NCI-H526 (cell line): ENCODE measurements around the gene PAK2.
"Not testable (repeated sequence)": the region's sequence is repeated elsewhere in the genome, so short reads cannot be mapped to it uniquely, and the experiment has no call there.

Experiments used
- DNase-seq, 2 experiments: peaks; one replicate each; lab custom pipeline; 2025; lab: John Stamatoyannopoulos, UW

The PAK2 gene

DNA sequence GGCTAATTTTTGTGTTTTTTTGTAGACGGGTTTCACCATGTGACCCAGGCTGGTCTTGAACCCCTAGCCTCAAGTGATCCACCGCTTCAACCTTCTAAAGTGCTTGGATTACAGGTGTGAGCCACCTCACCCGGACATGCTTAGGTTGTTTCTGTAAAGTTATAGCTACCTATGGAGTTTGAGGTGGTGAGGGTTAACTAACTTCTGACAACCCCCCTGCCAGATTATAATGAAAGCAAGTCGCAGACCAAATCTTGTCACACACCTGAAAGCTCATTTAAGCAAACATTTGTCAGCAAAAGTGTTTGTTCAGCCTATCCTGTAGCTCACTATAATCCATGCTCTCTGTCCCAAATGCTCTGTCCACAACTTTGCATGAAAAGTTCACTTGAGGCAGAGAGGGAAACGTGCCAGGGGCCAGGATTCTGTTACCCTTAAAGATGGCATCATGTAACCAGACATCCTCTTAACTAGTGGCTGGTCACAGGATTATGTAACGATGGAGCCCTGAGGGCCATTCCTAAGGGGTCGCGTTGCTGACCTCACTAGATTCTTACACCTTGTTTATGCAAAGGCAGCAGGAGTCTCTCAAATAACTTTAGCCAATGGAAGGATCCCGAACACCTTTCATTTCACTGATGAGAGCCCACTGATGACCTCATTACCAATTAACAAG is 103.9 kb downstream of the PAK2 start:
- no peak for DNase-seq

DNA sequence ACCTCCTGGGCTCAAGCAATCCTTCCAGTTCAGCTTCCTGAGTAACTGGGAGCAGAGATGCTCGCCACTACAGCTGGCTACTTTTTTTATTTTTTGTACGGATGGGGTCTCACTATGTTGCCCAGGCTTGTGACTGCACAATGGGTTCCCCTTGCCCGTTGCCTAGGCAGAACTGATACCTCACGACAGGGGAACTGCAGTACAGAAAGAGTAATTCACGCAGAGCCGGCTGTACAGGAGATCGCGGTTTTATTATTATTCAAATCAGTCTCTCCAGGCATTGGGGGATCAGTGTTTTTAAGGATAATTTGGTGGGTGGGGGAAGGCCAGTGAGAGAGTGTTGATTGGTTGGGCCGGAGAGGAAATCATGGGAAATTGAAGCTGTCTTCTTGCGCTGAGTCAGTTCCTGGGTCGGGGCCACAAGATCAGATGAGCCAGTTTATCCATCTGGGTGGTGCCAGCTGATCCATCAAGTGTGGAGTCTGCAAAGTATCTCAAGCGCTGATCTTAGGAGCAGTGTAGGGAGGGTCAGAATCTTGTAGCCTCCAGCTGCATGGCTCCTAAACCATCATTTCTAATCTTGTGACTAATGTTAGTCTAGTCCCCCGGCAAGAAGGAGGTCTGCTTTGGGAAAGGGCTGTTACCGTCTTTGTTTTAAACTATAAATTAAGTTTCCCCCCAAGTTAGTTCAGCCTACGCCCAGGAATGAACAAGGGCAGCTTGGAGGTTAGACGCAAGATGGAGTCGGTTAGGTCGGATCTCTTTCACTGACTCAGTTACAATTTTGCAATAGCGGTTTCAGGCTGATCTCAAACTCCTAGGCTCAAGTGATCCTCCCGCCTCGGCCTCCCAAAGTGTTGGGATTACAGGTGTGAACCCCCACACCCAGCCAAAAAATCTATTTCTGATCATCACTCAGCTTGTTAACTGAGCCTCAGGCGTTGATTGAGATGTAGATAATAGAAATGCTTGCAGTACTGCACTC is 104.9 kb downstream of the PAK2 start:
- DNase-seq, result peak in 1 of 2 experiments; percentile 35

DNA sequence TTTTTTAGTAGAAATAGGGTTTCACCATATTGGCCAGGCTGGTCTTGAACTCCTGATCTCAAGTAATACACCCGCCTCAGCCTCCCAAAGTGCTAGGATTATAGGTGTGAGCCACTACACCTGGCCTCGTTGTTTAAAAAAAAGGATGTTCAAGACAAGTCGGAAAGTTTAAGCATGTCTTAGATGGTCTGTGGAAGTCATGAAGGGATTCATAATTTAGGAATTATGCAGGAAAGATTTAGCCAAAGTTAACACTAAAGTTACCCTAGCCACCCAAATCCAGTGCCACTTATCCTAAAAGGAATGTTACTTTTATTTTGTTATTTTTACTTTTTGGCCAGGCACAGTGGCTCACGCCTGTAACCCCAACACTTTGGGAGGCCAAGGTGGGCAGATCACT is 108.7 kb downstream of the PAK2 start:
- DNase-seq, result not testable (repeated sequence)

DNA sequence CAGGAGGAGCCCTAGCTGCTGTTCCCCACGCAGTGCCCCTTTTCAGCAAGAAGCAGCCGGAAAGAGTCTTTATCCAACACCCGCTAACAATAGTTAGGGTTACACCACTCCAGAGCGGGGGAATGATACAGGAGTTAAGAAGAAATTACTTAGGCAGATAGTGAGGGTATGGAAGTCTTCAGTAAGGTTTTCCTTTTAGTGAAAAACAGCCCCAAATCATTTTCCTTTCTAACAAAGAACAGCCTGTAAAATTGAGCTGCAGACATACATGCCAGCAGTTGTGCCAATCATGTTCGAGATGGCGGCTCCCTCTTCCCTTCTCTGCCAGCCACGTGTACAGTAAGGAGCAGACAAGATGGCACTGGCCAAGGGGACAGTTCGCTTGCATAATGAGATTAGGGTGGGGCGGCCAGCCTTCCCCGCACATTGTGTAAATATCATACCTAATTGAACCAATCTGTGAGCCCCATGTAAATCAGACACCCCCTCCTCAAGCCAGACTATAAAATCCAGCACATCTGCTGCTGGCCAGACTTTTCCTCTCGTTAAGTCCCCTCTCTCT is 109.6 kb downstream of the PAK2 start:
- DNase-seq, result peak in 1 of 2 experiments; percentile 32

DNA sequence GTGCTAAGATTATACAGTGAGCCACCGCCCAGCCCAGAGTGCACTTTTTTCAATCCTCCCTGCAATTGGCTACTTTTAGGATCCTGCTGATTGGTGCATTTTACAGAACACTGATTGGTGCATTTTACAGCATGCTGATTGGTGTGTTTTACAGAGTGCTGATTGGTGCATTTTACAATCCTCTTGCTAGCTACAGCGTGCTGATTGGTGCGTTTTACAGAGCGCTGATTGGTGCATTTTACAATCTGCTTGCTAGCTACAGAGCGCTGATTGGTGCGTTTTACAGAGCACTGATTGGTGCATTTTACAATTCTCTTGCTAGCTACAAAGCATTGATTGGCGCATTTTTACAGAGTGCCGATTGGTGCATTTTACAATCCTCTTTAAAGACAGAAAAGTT is 123.3 kb downstream of the PAK2 start:
- DNase-seq, result not testable (repeated sequence)

DNA sequence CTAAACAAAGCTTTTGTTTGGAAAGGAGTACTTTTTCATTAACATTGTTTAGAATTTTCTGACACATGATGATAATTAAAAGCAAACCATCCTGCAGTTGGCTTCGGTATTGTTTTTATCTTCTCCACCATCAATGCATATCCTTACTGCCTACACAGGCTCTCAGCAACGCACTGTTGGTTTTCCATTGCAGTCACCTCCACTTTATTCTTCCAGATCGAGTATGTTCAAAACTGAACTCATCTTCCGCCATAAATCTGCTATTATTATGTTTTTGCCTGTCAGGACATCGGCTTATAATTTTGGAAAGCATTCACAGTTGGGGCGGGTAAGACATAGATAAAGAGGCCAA is 127.5 kb downstream of the PAK2 start:
- DNase-seq, result peak in 1 of 2 experiments; percentile 44

DNA sequence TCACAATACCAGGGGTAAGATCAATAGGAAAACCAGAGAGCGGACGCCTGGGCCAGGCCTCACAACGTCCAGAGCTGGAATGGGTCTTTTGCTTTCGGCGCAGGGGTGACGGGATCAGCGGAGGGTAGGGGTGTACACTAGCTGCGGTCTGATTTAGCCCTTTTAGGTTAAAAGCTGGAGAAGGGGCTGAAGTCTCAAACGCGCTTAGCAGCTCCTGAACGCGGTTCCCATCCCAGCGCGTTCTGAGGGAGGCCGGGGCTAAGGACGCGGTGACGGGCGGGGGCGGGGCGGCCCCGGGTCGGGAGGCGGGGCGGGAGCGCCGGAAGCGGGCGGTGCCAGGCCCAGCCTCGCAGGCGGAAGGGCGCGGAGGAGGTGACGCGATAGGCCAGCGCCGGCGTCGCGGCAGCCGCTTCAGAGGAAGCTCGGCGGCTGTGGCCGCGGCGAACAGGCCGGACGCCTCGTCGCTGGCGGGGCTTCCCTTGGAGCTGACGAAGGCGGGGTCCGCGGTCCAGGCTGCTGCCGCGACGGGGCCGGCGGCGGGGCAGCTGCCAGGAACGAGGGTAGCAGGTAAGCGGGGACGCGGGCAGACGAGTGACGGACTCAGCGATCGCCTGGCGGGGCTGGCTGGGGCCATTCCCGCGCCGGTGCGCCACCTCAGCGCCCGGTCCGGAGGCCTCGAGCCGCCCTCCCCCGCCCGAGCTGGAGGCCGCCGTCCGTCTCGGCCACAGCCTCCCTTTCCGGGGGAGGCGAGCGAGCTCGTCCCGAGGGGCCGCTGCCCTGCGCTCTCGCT is 128.0 kb downstream of the PAK2 start, which contains the start of gene SENP5:
SENP5 (plus strand) TSS at position 414 of the 790 bp plus-strand sequence. CDS start 17,262 bp downstream, outside the sequence.
- peak; percentile 65 to 95 for DNase-seq

DNA sequence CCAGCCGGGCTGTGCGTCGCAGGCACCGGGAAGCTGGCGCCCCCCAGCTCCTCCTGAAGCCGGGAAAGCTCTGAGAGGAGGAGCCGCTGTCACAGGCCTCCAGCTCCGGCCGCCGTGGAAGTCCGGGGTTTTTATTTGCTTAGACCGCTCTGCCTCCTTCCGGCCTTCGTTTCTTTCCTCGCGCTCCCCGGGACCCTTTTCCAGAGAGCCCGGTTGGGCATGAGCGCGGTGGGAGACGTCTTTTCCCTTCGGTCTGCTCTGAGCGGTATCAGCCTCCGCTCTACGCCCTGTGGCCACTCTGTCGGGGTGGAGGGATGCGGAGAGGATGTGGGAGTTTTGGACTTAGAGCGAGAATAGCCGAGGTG is 128.6 kb downstream of the PAK2 start:
- DNase-seq, result peak in 1 of 2 experiments; percentile 51

DNA sequence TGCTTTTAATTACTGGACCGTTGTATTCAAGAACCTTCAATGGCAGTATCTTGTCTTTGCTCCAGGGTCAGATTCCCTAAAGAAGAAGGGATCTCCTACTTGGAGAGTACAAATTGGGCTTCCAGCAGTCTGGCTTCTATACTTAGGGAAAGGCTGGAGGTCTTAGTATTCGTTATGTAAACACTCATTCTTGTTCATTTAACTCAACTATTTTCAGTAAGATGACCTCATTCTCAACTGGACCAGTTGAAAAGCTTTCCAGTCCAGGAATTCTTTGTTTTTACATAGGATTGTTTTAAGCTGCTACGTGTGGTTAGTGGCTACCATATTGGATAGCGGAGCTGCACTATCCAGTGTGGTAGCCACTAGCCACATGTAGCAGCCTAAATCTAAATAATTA is 132.7 kb downstream of the PAK2 start:
- no peak for DNase-seq

DNA sequence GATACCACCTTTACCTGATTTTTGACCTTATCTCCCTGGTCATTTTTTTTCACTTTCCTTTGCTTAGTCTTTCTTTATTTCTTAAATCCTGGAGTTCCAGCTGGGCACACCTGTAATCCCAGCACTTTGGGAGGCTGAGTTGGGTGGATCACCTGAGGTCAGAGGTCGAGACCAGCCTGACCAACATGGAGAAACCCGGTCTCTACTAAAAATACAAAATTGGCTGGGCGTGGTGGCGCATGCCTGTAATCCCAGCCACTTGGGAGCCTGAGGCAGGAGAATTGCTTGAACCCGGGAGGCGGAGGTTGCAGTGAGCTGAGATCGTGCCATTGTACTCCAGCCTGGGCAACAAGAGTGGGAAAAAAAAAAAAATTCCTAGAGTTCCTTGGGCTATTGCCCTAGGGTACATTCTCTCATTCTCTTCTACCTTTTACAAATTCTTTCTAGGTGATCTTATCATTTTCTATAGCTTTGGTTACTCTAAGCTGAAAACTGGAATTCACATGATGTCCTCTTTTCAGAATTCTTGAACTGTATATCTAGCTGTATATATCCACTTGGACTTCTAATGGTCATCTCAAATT is 134.9 kb downstream of the PAK2 start:
- DNase-seq, result not testable (repeated sequence)

DNA sequence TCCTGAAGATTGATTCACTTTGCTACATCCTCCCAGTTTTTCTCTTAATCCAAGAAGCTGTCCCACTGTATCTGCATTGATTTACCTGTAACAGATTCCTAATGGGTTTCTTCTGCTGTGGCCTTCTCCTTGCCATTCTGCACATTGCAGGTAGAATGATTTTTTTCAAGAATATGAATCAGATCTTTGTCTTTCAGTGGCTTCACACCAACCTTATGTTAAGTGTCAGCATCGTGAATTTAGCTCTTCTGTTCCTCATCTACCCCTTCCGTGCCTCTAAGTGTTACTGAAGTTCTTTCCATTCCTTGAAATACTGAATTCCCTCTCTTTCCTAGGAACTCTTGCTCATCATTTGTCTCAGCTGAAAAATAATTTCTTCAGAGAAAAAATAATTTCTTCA is 135.6 kb downstream of the PAK2 start:
- no peak for DNase-seq
